8988T (cell line): Measurements from ENCODE around the gene STIP1.

Experiments
- DNase-seq: peaks from one replicate; pipeline ENCODE4 v3.0.0; 2011

The STIP1 gene

DNA sequence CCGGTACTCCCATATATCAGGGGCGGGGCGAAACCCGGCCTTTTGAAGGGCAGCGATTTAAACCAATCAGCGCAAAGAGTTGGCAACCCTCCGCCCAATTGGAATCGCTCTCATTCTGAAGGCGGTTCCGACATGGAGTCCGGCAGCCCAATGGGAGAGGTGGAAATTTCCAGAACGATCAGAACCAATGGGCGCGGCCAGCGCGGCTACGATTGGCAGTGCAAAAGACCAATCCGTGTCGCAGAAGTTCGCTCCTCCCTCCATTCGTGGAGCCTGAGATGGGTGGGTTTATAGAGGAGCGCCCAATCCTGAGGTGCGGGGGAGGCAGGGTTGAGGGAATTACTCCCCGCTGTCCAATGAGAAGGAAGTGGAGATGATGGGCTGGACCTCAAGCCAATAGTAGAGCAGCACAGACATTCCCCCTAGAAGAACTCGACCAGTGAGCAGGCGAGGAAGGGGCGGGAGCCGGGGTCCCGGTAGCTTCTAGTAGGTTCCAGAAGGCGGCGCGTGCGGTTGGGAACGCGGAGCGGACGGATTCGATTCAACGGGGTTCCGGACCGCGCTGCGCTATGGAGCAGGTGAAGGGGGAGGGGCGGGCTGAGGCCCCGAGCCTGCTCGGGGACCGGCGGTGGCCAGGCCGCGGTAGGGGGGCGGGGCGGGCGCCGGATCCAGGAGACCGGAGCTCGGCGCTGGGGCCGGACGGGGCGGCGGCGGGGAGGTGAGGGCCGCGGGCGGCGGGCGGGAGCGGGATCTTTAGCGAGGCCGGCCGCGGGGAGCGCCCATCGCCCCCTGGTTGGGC lies at the start of gene STIP1:
STIP1 (plus strand) TSS at position 479 of the 799 bp plus-strand sequence; CDS start at position 570, 91 bp downstream.
- peak; percentile 95 for DNase-seq

GRCh38 chr11:64136765-64137441 lies 49.1 kb upstream of the STIP1 start:
- no peak for DNase-seq

GRCh38 chr11:64138398-64138797 lies 47.6 kb upstream of the STIP1 start:
- no peak for DNase-seq

DNA sequence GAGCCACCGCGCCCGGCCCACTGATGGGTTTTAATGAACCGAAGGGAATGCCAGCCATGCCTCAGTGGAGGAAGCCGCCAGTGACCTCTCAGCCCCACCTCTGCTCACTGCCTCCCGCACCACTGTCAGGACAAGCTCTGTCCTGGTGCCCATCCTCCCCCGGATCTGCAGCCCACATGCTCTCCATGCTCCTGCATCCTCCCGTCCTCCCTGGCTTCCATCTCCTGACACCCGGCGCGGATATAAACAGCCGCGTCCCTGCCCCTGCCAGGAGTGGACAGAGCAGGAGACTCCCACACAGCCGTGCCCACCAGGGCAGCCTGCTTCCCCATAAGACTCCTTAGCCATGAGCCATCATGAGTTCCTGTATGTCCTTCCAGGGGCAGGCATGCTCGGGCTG lies 46.9 kb upstream of the STIP1 start:
- no peak for DNase-seq

- DNase-seq, result no peak
Observed at GRCh38 chr11:64140082-64140481, 45.9 kb upstream of the STIP1 start.

- no peak for DNase-seq
Observed at GRCh38 chr11:64141081-64141783, 44.7 kb upstream of the STIP1 start.

- no peak for DNase-seq
Observed at GRCh38 chr11:64144587-64145472, 41.1 kb upstream of the STIP1 start.

GRCh38 chr11:64146036-64146955 lies 39.7 kb upstream of the STIP1 start:
- peak; percentile 92 for DNase-seq

DNA sequence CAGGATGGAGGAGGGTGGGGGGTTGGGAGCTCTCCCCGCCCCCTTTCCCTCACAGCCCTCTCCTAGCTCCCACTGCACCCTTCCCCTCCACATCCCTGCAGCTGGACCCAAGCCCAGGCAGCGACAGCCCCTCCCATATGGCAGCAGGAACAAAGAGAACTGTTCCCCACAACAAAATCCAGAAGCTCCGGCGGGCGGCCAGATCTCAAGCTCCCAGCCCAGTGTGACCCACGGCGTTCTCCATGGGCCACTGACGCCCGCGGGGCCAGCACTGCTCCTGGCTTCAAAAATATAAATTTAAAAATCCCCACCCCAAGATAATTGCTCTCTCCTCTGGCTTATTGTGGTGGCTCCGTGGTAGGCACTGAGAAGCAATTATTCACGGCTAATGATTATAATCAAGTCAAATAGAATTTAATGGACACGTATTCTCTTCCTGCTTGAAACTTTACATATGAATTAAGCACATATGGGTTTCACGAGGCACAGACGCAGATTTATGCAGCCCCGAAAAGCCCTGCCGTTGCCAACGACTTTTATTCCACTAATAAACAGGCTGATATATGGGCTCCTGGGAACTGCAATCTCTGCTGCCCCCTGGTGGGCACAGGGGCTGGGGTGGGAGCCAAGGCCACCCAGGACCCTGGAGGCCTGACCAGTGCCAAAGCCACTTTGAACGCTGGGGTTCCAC lies 37.6 kb upstream of the STIP1 start:
- peak; percentile 91 for DNase-seq

- DNase-seq, result no peak
Observed at GRCh38 chr11:64148917-64149617, 36.9 kb upstream of the STIP1 start.

- DNase-seq, result no peak
Observed at GRCh38 chr11:64150051-64150450, 35.9 kb upstream of the STIP1 start.

DNA sequence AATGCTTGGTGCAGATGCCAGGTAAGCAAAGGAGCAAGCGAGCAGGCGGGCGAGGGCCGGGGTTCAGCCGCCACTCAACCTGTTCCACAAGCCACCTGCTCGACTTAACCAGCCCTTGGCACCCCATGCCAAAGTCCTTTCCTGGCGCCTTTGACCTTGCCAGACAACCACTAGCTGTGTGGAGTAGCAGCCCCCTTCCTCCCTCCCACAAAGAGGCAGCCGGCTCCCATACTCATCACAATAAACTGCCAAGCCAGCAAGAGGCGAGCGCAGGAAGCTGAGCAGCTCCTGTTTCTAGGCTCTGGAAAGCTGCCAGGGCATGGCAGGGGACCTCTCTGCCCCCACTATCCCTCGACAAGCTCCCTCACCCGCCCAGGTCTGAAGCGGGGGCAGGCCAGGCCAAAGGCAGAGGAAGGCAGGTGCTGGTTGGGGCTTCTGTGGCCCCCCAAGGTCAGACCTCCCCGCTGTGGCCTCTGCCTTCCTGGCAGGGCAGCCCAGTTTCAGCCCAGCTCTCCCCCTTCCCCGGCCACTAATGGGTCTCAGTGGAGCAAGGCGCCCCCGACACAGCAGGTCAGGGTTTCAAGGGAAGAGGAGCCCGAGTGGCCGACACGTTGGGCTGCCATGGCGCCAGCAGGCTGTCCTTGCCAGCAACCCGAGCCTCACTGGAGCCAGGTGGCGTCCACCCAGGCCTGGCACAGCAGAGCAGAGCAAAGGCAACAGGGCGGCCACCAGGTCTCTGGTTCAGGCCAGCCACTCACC lies 35.3 kb upstream of the STIP1 start:
- DNase-seq, result no peak

- DNase-seq, result no peak
Observed at GRCh38 chr11:64151337-64151736, 34.6 kb upstream of the STIP1 start.

DNA sequence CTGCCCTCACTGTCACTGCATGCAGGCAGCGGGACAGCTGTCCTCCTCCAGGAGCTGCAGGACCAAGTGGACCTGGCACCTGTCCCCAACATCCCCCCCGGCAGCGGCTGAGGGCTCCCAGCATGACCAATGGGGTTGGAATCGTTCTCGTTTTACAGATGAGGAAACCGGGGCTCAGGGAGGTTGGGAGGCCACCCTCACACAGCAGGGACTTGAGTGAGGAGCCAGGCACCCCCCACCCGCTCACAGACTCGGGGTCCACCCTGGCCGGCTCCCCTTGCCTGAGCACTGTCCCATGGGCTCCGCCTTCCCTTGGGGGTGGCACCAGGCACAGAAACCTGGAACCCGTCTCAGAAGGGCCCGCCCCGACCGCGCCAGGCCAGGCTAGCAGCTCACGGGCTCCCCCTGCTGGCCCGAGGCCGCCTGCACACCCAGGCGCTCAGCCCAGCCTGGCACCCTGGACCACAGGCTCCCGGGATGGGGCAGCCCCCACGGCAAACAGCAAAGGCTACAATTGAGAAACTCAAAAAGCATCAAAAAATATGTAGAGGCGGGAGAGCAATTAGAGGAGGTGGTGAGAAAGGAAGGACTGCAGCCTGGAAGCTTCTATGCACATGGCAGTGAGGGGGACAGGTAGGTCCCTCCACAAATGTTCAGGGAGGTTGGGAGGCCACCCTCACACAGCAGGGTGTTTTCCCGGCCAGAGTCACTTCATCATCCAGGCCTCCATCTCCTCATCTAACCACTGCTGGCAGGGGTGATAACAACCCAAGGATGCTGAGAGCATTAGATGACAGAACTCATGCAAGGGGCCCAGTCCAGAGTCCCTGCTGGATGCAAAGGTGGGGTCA lies 32.9 kb upstream of the STIP1 start:
- peak; percentile 99 for DNase-seq

DNA sequence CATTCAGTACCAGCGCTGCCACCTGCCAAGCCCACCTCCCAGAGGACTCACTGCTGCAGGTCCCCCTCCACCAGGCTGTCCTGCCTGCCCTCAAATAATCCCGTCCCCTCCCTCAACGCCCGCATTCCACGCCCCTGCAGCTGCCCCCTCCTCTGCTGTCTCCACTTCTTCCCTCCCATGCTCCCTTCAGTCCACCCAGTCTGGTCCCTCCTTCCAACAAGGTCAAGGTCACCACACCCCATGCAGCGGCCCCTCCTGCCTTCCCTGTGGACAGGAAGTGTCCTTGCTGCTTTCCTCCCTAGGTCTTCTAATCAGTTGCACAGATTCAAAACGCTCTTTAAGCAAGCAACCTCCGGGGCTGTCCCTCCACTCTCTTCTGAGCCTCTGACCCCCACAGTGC lies 32.2 kb upstream of the STIP1 start:
- DNase-seq, result no peak

DNA sequence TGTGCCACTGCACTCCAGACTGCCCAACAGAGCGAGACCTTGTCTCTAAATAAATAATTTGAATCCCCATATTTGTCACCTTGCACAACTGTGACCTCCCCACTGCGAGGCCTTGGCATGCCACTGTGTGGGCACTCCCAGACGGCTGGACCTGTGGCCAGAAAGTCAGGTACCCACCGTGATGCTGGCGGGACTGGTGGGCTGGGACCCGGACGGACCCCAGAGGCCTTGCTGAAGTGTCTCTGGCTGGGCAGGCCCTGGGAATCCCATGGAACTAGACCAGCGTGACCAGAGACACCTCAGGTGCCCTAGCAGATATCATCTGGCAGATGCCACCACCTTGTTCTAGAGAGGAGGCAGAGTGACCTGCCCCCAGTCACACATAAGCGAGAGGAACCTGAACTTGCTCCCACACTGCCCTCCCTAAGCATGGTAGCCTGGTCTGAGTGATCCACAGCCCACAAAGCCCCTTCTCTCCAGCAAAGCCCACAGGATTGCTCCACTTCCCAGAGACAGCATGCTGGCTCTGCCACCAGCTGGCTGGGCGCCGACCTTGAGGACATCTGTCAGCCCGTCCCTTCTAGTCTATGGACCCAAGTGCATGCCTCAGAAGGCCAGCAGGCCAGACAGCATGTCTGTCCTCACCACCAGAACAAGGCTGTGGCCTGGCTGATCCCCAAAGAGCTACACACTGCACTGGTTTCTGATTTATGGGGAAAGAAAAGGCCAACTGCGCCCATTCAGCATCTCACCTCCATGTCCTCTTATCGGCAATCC lies 29.5 kb upstream of the STIP1 start:
- no peak for DNase-seq

DNA sequence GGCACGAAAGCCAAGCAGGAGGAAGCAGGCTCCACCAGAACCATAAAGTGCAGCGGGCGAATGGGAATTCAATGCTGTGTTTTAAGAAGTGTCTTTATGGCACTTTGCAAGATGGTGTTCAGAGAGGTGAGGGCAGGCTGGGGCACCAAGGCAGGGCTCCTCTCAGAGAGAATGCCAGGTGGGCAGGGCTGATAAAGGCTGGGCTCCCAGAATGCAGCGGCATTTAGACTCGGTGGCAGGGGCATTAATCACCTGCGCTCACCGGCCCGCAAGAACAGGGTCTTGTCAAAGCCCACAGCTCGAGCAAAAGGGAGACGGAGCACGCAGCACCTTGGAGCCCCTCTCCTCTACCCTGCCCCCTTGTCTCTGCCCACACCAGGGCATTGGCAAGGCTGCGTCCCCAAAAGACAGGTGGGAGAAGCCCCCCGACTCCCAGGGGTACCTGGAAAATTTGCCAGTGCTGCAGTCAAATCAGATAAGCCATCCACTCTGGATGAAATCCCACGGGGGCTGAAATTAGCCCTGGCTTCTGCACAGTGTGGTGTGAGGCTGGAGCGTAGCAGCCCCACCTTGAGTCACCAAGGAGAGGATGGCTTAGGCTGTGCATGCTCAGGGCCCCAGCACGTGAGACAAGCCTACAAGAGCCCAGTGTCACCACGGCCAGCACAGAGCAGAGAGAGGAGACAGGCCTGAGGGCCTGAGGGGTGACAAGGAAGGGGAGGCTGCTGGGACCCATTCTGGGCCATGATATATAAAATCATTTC lies 28.2 kb upstream of the STIP1 start:
- no peak for DNase-seq
